Mesothelial cell of epicardium (in vitro differentiated cells): ENCODE results near the gene CXCL1. TPM values are rescaled to one million over a fixed set of nuclear protein-coding genes. Genes with fewer than 3 reads are reported as not detected.

Experiments used
- DNase-seq, 2 experiments: peaks; one replicate each; pipeline ENCODE4 v3.0.0; 2021; ENCODE audit warnings: low spot score in 2 of 2; ENCODE audit not compliant: unreplicated experiment in 2 of 2
- H3K27ac Mint-ChIP-seq: 2 replicates; pipeline ENCODE4 v1.8.0; 2021; ENCODE audit warnings: mixed read lengths
- H3K27me3 Mint-ChIP-seq: 2 replicates; pipeline ENCODE4 v1.8.0; 2021; ENCODE audit warnings: low read depth, mixed read lengths
- H3K36me3 Mint-ChIP-seq: 2 replicates; pipeline ENCODE4 v1.8.0; 2021; ENCODE audit warnings: mixed read lengths
- H3K4me1 Mint-ChIP-seq: 2 replicates; pipeline ENCODE4 v1.8.0; 2021; ENCODE audit warnings: mixed read lengths
- H3K4me3 Mint-ChIP-seq: 2 replicates; pipeline ENCODE4 v1.8.0; 2021; ENCODE audit warnings: mild to moderate bottlenecking, moderate library complexity, mixed read lengths
- H3K9me3 Mint-ChIP-seq: 2 replicates; pipeline ENCODE4 v1.8.0; 2021; ENCODE audit warnings: mixed read lengths
- CTCF ChIP-seq: fragments of 200-600 bp; sonication (generic); IDR thresholded peaks from one replicate; pipeline ENCODE4 v1.5.0; 2021; ENCODE audit warnings: antibody characterized with exemption; ENCODE audit not compliant: unreplicated experiment
- total RNA-seq: library from RNA; stranded (reverse); gene quantifications from 3 replicates; pipeline ENCODE4 v1.2.1, GENCODE V29; 2021

Gene CXCL1
- total RNA-seq, 1 donor from 2014 or later = 0.74 TPM

DNA sequence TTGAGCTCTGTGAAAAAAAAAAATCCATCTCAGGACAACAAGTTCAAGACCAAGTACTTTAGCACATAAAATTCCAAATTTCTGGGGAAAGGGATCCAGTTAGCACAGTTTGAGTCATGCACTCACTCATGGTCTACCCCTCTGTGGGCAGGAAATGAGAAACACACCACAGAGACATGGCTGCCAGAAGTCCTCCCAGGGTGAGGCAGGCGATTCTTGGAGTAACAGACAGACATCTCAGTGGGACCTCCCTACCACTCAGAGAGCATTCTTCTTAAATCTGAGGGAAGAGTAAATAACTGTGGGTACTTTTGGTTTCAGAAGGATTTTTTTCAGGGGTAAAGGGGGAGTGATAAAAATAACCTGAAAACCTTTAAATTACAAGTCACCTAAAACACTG lies 14.1 kb downstream of the CXCL1 start:
- no peaks in the 10 kb centered on the region for H3K9me3 Mint-ChIP-seq
- H3K36me3 Mint-ChIP-seq = no peaks in the 10 kb centered on the region
- no peak overlapping the region for H3K27ac Mint-ChIP-seq
- no peaks in the 10 kb centered on the region for H3K4me1 Mint-ChIP-seq
- DNase-seq = no peak
- TF ChIP-seq CTCF = no peak
- no peak overlapping the region for H3K4me3 Mint-ChIP-seq
- H3K27me3 Mint-ChIP-seq = peaks cover 56% of the 10 kb centered on the region

- Mint-ChIP-seq H3K36me3 (no peaks in the 10 kb centered on the region), H3K9me3 (no peaks in the 10 kb centered on the region), H3K27ac (no peak overlapping the region), H3K27me3 (peaks cover 46% of the 10 kb centered on the region), H3K4me1 (no peaks in the 10 kb centered on the region), H3K4me3 (no peak overlapping the region)
- TF ChIP-seq CTCF = no peak
- no peak for DNase-seq
Measured at GRCh38 chr4:73885574-73886267, 16.5 kb downstream of the CXCL1 start.

DNA sequence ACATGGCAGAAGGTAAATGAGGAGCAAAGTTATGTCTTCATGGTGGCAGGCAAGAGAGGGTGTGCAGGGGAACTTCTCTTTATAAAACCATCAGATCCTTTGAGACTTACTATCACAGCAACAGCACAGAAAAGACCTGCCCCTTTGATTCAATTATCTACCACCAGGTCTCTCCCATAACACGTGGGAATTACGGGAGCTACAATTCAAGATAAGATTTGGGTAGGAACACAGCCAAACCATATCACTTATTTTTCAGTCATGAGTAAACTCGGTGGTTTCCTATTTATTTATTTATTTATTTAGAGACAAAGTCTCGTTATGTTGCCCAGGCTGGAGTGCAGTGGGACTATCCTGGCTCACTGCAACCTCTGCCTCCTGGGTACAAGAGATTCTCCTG lies 22.1 kb downstream of the CXCL1 start:
- Mint-ChIP-seq H3K27me3 (peaks cover 21% of the 10 kb centered on the region), H3K4me1 (peaks cover 7% of the 10 kb centered on the region), H3K4me3 (no peak overlapping the region), H3K9me3 (no peaks in the 10 kb centered on the region), H3K36me3 (no peaks in the 10 kb centered on the region), H3K27ac (no peak overlapping the region)
- no peak for TF ChIP-seq CTCF
- no peak for DNase-seq

- no peaks in the 10 kb centered on the region for H3K9me3 Mint-ChIP-seq
- H3K4me1 Mint-ChIP-seq = peaks cover 7% of the 10 kb centered on the region
- TF ChIP-seq CTCF = no peak
- no peaks in the 10 kb centered on the region for H3K36me3 Mint-ChIP-seq
- H3K27me3 Mint-ChIP-seq = peaks cover 18% of the 10 kb centered on the region
- no peak overlapping the region for H3K4me3 Mint-ChIP-seq
- H3K27ac Mint-ChIP-seq = no peak overlapping the region
- DNase-seq = no peak
Measured at GRCh38 chr4:73891739-73892405, 22.7 kb downstream of the CXCL1 start.

GRCh38 chr4:73892966-73893365 lies 23.8 kb downstream of the CXCL1 start:
- peaks cover 7% of the 10 kb centered on the region for H3K4me1 Mint-ChIP-seq
- H3K36me3 Mint-ChIP-seq = no peaks in the 10 kb centered on the region
- TF ChIP-seq CTCF = no peak
- no peak overlapping the region for H3K4me3 Mint-ChIP-seq
- DNase-seq = no peak
- H3K9me3 Mint-ChIP-seq = no peaks in the 10 kb centered on the region
- H3K27ac Mint-ChIP-seq = no peak overlapping the region
- peaks cover 11% of the 10 kb centered on the region for H3K27me3 Mint-ChIP-seq
